A549 (cell line): Measurements from ENCODE around the gene PRKD1. TPM values are rescaled to one million over a fixed set of nuclear protein-coding genes. Genes with fewer than 3 reads are reported as not detected.

Experiments used
- ATAC-seq, 2 experiments: fragments of 200-7000 bp in 1 of 2; fragments of >200 bp in 1 of 2; cut with Nextera tagmentation in 1 of 2; cut with Tn5 transposase in 1 of 2; 3 replicates each; pipeline versions ENCODE4 v1.8.0 to v1.9.1; 2018 to 2020; ENCODE audit warnings: mild to moderate bottlenecking in 1 of 2, moderate library complexity in 1 of 2
- CTCF ChIA-PET: fragments of 300-600 bp; sonication (Branson Sonifier 250); formaldehyde crosslinking; extraction: SDS; loops from one replicate; lab custom pipeline; 2021; ENCODE audit warnings: antibody characterized with exemption, inconsistent platforms; lab: Yijun Ruan, JAX
- POLR2A ChIA-PET: fragments of 350-600 bp; formaldehyde crosslinking; extraction: SDS; loops from one replicate; lab custom pipeline; 2021; ENCODE audit warnings: antibody characterized with exemption, inconsistent platforms; lab: Yijun Ruan, JAX
- DNase-seq, 2 experiments: peaks; one replicate each; pipeline versions ENCODE4 v3.0.0 to v3.0.0-alpha.2; 2011 to 2016; ENCODE audit warnings: low read depth in 1 of 2, low spot score in 1 of 2
- FAIRE-seq: peaks from 2 replicates; lab custom pipeline; 2011; peaks lifted over from hg19 to GRCh38; lab: Jason Lieb, UNC
- H3K27ac ChIP-seq, 2 experiments: fragments of >200 bp; sonication (Bioruptor Twin); formaldehyde crosslinking; 3 replicates each; pipeline ENCODE4 v1.5.1; 2016 to 2017
- H3K4me1 ChIP-seq: fragments of >200 bp; sonication (Bioruptor Twin); formaldehyde crosslinking; 3 replicates; pipeline ENCODE4 v1.6.1; 2016
- H3K4me2 ChIP-seq: fragments of >200 bp; sonication (Bioruptor Twin); formaldehyde crosslinking; 3 replicates; pipeline ENCODE4 v1.6.1; 2016
- H3K4me3 ChIP-seq: fragments of >200 bp; sonication (Bioruptor Twin); formaldehyde crosslinking; 3 replicates; pipeline ENCODE4 v1.5.1; 2016
- H3K9me3 ChIP-seq: fragments of >200 bp; sonication (Bioruptor Twin); formaldehyde crosslinking; 3 replicates; pipeline ENCODE4 v1.6.1; 2016
- EHMT2 ChIP-seq: fragments of 200-600 bp; sonication (generic); IDR thresholded peaks from 2 replicates; pipeline ENCODE4 v1.6.1; 2016; ENCODE audit warnings: antibody characterized with exemption, low read depth, mild to moderate bottlenecking, moderate library complexity
- EP300 ChIP-seq, 2 experiments: fragments of >200 bp; sonication (Bioruptor Twin); formaldehyde crosslinking; IDR thresholded peaks; 2 replicates in 1 of 2; 3 replicates in 1 of 2; pipeline ENCODE4 v1.6.1; 2016 to 2017
- GATA3 ChIP-seq: IDR thresholded peaks from 2 replicates; pipeline ENCODE4 v1.6.1; 2012; ENCODE audit warnings: borderline replicate concordance
- HDAC2 ChIP-seq: fragments of 200-600 bp; sonication (generic); IDR thresholded peaks from 2 replicates; pipeline ENCODE4 v1.6.1; 2016
- HEYL ChIP-seq: fragments of 250-450 bp; sonication (Bioruptor Pico); IDR thresholded peaks from 2 replicates; pipeline ENCODE4 v1.8.0; 2021; ENCODE audit warnings: mild to moderate bottlenecking, moderate library complexity
- HOXB13 ChIP-seq: fragments of 250-450 bp; sonication (Bioruptor Pico); IDR thresholded peaks from 2 replicates; pipeline ENCODE4 v1.5.0; 2020; ENCODE audit warnings: low read depth, mild to moderate bottlenecking, moderate library complexity
- HOXB5 ChIP-seq: fragments of 250-450 bp; sonication (Bioruptor Pico); IDR thresholded peaks from 2 replicates; pipeline ENCODE4 v1.5.0; 2020; ENCODE audit warnings: mild to moderate bottlenecking, moderate library complexity
- MAZ ChIP-seq: fragments of 150-350 bp; IDR thresholded peaks from 2 replicates; pipeline ENCODE4 v1.6.1; 2014; ENCODE audit warnings: antibody characterized with exemption, low read depth, low read length, borderline replicate concordance
- NFE2L2 ChIP-seq: fragments of 150-350 bp; conservative IDR thresholded peaks from 2 replicates; pipeline ENCODE4 v1.6.1; 2014; ENCODE audit warnings: low read length
- PHF8 ChIP-seq: fragments of 200-600 bp; sonication (generic); IDR thresholded peaks from 2 replicates; pipeline ENCODE4 v1.6.1; 2016; ENCODE audit warnings: low read depth, mild to moderate bottlenecking, antibody characterized with exemption, moderate library complexity, borderline replicate concordance
- POLR2A ChIP-seq: IDR thresholded peaks from 2 replicates; pipeline ENCODE4 v1.6.1; 2012; ENCODE audit warnings: mild to moderate bottlenecking, low read length
- RCOR1 ChIP-seq: fragments of 150-350 bp; IDR thresholded peaks from 2 replicates; pipeline ENCODE4 v1.6.1; 2014; ENCODE audit warnings: antibody characterized with exemption, low read length, low read depth
- RFX5 ChIP-seq: fragments of 450-650 bp; IDR thresholded peaks from 2 replicates; pipeline ENCODE4 v1.7.1; 2014; ENCODE audit warnings: antibody characterized with exemption, mild to moderate bottlenecking, moderate library complexity
- RNF2 ChIP-seq: fragments of 200-600 bp; sonication (generic); IDR thresholded peaks from 2 replicates; pipeline ENCODE4 v1.6.1; 2016; ENCODE audit warnings: low read depth, mild to moderate bottlenecking, antibody characterized with exemption, moderate library complexity, borderline replicate concordance
- SREBF2 ChIP-seq: fragments of 450-650 bp; IDR thresholded peaks from 2 replicates; pipeline ENCODE4 v1.6.1; 2014; ENCODE audit warnings: mild to moderate bottlenecking, moderate library complexity
- TP53 ChIP-seq: fragments of 250-450 bp; sonication (Bioruptor Pico); IDR thresholded peaks from 2 replicates; pipeline ENCODE4 v1.5.0; 2021; ENCODE audit warnings: mild to moderate bottlenecking, moderate library complexity
- WGBS: methylation state at CpG from one replicate; pipeline ENCODE4 v1.1.6; 2017; ENCODE audit errors: missing lambda C conversion rate; 5-methylcytosine and 5-hydroxymethylcytosine counted together
- polyA plus RNA-seq, 4 experiments: library from polyadenylated mRNA; depleted of rRNA in 3 of 4; stranded (reverse); fragments of >200 nt; fragmentation: RNase III in 1 of 4; extraction: RNeasy Plus Mini Kit Qiagen cat#74134 plus additional on column Dnase treatment in 1 of 4; gene quantifications; 2 replicates in 3 of 4; 3 replicates in 1 of 4; pipeline ENCODE4 v1.2.3, GENCODE V29; 2011 to 2017
- TF ChIP-seq, protein P1 (sequence below): IDR thresholded peaks from 2 replicates; pipeline ENCODE4 v1.6.1; 2012
- TF ChIP-seq, protein P2 (sequence below): IDR thresholded peaks from 2 replicates; pipeline ENCODE4 v1.6.1; 2012; ENCODE audit warnings: low read depth, borderline replicate concordance
- TF ChIP-seq, protein P3 (sequence below): fragments of 450-650 bp; IDR thresholded peaks from 2 replicates; pipeline ENCODE4 v1.6.1; 2014; ENCODE audit warnings: antibody characterized with exemption
- TF ChIP-seq, protein P4 (sequence below): fragments of 150-350 bp; IDR thresholded peaks from 2 replicates; pipeline ENCODE4 v1.6.1; 2014; ENCODE audit warnings: low read depth, mild to moderate bottlenecking, low read length
- TF ChIP-seq, protein P5 (sequence below): fragments of >200 bp; sonication (Bioruptor Twin); formaldehyde crosslinking; IDR thresholded peaks from 3 replicates; pipeline ENCODE4 v1.6.1; 2016
- TF ChIP-seq, protein P6 (sequence below): fragments of >200 bp; sonication (Bioruptor Twin); formaldehyde crosslinking; IDR thresholded peaks from 2 replicates; pipeline ENCODE4 v1.6.1; 2016
- TF ChIP-seq, protein P7 (sequence below): IDR thresholded peaks from 2 replicates; pipeline ENCODE4 v1.6.1; 2012
- TF ChIP-seq, protein P8 (sequence below): fragments of >200 bp; sonication (Bioruptor Twin); formaldehyde crosslinking; IDR thresholded peaks from 3 replicates; pipeline ENCODE4 v1.5.1; 2016

PRKD1 gene
- polyA plus RNA-seq, 2 of the 4 experiments (the other 2 are of a cell fraction) = 3.0 to 7.8 TPM

DNA sequence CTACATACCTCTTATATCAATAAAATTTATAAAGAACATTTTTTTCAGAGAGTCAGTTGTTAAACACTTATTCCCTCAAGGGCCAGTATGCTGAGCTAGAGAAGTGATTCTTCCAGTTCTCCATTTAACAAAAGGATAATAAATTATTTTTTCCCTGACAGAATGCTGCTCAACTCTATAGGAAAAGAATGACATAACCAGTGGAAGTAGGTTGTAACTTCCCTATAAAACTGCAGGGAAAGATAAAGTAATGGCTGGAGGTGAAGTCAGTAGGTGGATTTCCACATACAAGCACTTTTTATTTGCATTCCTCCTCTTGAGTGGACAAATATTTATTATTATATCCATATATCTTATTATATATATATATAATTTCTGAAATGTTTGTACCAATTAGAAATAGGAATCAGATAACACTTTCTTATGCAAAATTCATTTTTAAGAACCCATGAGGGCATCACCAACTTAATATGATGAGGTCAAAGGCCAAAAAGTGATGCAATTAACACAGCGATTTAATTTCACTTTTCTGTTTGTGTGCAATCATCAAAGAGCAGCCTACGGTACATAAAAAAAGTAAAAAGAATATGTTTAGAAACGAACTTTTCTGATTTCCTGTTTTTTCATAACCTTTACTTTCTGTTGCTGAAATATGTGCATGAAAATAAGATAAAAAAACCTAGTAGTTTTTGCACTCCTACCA, 175.3 kb downstream of the PRKD1 start:
- 40% methylated on average over 3 of the region's 3 CpGs for whole genome bisulfite sequencing
- DNase-seq = no peak
- CTCF ChIA-PET = interaction anchor here (1.4 kb wide), 1 partner anchor 9 kb away, joined by 3 read pairs; no protein-coding TSS in a partner anchor
- no peak overlapping the region for H3K4me3 ChIP-seq
- no peak overlapping the region for H3K27ac ChIP-seq
- POLR2A ChIA-PET = no interaction called here
- TF ChIP-seq HOXB5 = no peak
- TF ChIP-seq HOXB13 (CRISPR knock-in tag) = no peak
- TF ChIP-seq RFX5 = no peak
- TF ChIP-seq HEYL = no peak
- no peak for TF ChIP-seq GATA3
- TF ChIP-seq RNF2 = no peak
- TF ChIP-seq HDAC2 = no peak
- TF ChIP-seq NFE2L2 = no peak
- TF ChIP-seq MAZ = no peak
- TF ChIP-seq EHMT2 = no peak
- TF ChIP-seq, protein P1, sequence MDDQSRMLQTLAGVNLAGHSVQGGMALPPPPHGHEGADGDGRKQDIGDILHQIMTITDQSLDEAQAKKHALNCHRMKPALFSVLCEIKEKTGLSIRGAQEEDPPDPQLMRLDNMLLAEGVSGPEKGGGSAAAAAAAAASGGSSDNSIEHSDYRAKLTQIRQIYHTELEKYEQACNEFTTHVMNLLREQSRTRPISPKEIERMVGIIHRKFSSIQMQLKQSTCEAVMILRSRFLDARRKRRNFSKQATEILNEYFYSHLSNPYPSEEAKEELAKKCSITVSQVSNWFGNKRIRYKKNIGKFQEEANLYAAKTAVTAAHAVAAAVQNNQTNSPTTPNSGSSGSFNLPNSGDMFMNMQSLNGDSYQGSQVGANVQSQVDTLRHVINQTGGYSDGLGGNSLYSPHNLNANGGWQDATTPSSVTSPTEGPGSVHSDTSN = no peak
- TF ChIP-seq, protein P2, sequence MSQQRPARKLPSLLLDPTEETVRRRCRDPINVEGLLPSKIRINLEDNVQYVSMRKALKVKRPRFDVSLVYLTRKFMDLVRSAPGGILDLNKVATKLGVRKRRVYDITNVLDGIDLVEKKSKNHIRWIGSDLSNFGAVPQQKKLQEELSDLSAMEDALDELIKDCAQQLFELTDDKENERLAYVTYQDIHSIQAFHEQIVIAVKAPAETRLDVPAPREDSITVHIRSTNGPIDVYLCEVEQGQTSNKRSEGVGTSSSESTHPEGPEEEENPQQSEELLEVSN = no peak
- TF ChIP-seq, protein P3, sequence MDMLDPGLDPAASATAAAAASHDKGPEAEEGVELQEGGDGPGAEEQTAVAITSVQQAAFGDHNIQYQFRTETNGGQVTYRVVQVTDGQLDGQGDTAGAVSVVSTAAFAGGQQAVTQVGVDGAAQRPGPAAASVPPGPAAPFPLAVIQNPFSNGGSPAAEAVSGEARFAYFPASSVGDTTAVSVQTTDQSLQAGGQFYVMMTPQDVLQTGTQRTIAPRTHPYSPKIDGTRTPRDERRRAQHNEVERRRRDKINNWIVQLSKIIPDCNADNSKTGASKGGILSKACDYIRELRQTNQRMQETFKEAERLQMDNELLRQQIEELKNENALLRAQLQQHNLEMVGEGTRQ = no peak
- TF ChIP-seq, protein P4, sequence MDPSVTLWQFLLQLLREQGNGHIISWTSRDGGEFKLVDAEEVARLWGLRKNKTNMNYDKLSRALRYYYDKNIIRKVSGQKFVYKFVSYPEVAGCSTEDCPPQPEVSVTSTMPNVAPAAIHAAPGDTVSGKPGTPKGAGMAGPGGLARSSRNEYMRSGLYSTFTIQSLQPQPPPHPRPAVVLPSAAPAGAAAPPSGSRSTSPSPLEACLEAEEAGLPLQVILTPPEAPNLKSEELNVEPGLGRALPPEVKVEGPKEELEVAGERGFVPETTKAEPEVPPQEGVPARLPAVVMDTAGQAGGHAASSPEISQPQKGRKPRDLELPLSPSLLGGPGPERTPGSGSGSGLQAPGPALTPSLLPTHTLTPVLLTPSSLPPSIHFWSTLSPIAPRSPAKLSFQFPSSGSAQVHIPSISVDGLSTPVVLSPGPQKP = no peak
- TF ChIP-seq PHF8 = no peak
- TF ChIP-seq SREBF2 = no peak
- no peak for TF ChIP-seq RCOR1
- TF ChIP-seq, protein P5, sequence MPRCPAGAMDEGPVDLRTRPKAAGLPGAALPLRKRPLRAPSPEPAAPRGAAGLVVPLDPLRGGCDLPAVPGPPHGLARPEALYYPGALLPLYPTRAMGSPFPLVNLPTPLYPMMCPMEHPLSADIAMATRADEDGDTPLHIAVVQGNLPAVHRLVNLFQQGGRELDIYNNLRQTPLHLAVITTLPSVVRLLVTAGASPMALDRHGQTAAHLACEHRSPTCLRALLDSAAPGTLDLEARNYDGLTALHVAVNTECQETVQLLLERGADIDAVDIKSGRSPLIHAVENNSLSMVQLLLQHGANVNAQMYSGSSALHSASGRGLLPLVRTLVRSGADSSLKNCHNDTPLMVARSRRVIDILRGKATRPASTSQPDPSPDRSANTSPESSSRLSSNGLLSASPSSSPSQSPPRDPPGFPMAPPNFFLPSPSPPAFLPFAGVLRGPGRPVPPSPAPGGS = no peak
- TF ChIP-seq, protein P6, sequence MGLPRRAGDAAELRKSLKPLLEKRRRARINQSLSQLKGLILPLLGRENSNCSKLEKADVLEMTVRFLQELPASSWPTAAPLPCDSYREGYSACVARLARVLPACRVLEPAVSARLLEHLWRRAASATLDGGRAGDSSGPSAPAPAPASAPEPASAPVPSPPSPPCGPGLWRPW = no peak
- TF ChIP-seq, protein P7, sequence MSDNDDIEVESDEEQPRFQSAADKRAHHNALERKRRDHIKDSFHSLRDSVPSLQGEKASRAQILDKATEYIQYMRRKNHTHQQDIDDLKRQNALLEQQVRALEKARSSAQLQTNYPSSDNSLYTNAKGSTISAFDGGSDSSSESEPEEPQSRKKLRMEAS = no peak
- no peak overlapping the region for H3K4me2 ChIP-seq
- H3K4me1 ChIP-seq = peaks cover 32% of the 10 kb centered on the region
- ATAC-seq = no peak
- H3K9me3 ChIP-seq = no peaks in the 10 kb centered on the region
- FAIRE-seq = no peak

DNA sequence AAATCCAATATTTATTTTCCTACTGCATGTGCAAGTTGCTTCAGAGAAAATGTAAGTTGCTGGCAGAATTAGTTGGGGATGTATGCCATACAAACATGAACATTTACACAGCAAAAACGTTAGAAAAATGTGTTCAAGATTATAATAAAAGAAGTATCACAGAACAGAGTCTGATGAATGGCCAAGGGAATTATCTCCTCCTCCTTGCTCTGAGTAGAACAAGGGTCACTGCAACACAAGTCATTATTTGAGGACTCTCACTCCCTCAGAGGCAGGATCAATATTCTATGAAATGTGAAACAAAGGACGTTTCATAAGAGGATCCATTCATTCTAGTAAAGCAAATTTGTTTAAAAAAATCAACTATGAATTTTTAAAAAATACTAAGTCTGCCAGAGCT, 177.8 kb downstream of the PRKD1 start:
- Histone ChIP-seq H3K4me3 (no peak overlapping the region), H3K9me3 (no peaks in the 10 kb centered on the region), H3K27ac (no peak overlapping the region), H3K4me2 (peak overlapping the region; percentile 63), H3K4me1 (peaks cover 22% of the 10 kb centered on the region)
- WGBS = 4% methylated on average over 2 of the region's 2 CpGs
- no peak for FAIRE-seq
- TF ChIP-seq HOXB13 (CRISPR knock-in tag) = no peak
- TF ChIP-seq EP300 (IDR thresholded peaks at IDR 0.05) = no peak
- no peak for TF ChIP-seq TP53
- no peak for TF ChIP-seq HOXB5
- no peak for TF ChIP-seq POLR2A
- no peak for TF ChIP-seq MAZ
- TF ChIP-seq, protein P8, sequence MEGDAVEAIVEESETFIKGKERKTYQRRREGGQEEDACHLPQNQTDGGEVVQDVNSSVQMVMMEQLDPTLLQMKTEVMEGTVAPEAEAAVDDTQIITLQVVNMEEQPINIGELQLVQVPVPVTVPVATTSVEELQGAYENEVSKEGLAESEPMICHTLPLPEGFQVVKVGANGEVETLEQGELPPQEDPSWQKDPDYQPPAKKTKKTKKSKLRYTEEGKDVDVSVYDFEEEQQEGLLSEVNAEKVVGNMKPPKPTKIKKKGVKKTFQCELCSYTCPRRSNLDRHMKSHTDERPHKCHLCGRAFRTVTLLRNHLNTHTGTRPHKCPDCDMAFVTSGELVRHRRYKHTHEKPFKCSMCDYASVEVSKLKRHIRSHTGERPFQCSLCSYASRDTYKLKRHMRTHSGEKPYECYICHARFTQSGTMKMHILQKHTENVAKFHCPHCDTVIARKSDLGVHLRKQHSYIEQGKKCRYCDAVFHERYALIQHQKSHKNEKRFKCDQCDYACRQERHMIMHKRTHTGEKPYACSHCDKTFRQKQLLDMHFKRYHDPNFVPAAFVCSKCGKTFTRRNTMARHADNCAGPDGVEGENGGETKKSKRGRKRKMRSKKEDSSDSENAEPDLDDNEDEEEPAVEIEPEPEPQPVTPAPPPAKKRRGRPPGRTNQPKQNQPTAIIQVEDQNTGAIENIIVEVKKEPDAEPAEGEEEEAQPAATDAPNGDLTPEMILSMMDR = no peak
- no peak for ATAC-seq
- ChIA-PET CTCF (no interaction called here), POLR2A (no interaction called here)
- DNase-seq = no peak
